ENCODE results near the gene MYO7B.

Gene MYO7B

GRCh38 chr2:127590386-127591190, 55.1 kb downstream of the MYO7B start:
- DNase-seq: no peak

- DNase-seq: no peak
These were observed 55.9 kb downstream of the MYO7B start for GRCh38 chr2:127591221-127591923.

- no peak for DNase-seq
These were observed 57.3 kb downstream of the MYO7B start for GRCh38 chr2:127592761-127593227.

- no peak for DNase-seq
These were observed 58.0 kb downstream of the MYO7B start for GRCh38 chr2:127593228-127594115.

GRCh38 chr2:127594116-127594591, 58.7 kb downstream of the MYO7B start:
- no peak for DNase-seq

GRCh38 chr2:127596311-127597045, 61.0 kb downstream of the MYO7B start:
- DNase-seq: no peak

- no peak for DNase-seq
These were observed 61.8 kb downstream of the MYO7B start for GRCh38 chr2:127597046-127597983.

- DNase-seq: no peak
These were observed 62.5 kb downstream of the MYO7B start for GRCh38 chr2:127597984-127598380.

- DNase-seq: no peak
These were observed 63.2 kb downstream of the MYO7B start for GRCh38 chr2:127598711-127599110.

GRCh38 chr2:127599211-127599610, 63.7 kb downstream of the MYO7B start:
- DNase-seq: no peak

GRCh38 chr2:127604986-127605385, 69.5 kb downstream of the MYO7B start:
- DNase-seq: no peak

GRCh38 chr2:127605691-127606263, 70.3 kb downstream of the MYO7B start:
- DNase-seq: no peak

GRCh38 chr2:127606625-127607398, 71.3 kb downstream of the MYO7B start:
- no peak for DNase-seq

- DNase-seq: no peak
These were observed 72.0 kb downstream of the MYO7B start for GRCh38 chr2:127607399-127607908.

- DNase-seq: no peak
These were observed 72.9 kb downstream of the MYO7B start for GRCh38 chr2:127608061-127609030.

GRCh38 chr2:127609031-127609751, 73.7 kb downstream of the MYO7B start:
- no peak for DNase-seq

- DNase-seq: no peak
These were observed 74.3 kb downstream of the MYO7B start for GRCh38 chr2:127609818-127610217.

GRCh38 chr2:127610561-127610960, 75.1 kb downstream of the MYO7B start:
- DNase-seq: no peak
